Right lung (tissue), 5 donors: ENCODE results near the gene LRP1. TPM values are rescaled to one million over a fixed set of nuclear protein-coding genes. Genes with fewer than 3 reads are reported as not detected.

Experiments used
- DNase-seq, 2 donors: peaks; one replicate each; pipeline ENCODE4 v3.0.0-alpha.2; 2013
- polyA plus RNA-seq, 5 donors: library from polyadenylated mRNA; unstranded; fragments of 120-200 nt; gene quantifications; one replicate each; pipeline versions ENCODE4 v1.2.1 to v1.2.3, GENCODE V29; 2013; ENCODE audit warnings: inconsistent platforms in 1 of 5, low replicate concordance in 1 of 5; ENCODE audit not compliant: insufficient read length in 5 of 5, insufficient read depth in 1 of 5

LRP1 gene
- polyA plus RNA-seq, 5 donors: 83.7 to 168 (median 101) TPM

DNA sequence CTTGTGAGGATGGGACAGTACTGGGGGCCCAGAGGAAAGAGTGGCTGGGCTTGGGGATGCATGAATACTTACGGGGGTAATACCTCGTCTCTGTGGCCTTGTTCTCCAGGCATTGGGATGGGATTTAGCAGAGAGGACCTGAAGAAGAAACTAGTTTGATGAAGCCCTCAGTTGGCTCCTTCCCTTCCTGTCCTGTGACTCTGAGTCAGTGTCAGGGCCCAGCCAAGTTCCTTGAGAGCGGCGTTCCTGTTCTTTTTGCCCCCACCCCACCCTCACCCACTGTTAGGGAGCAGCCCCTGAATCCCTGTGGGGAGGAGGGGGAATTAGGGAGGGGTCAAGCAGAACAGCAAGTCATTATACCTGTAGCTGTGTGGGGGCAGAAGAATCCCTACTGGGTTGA, 24.4 kb downstream of the LRP1 start:
- DNase-seq: no peak

DNA sequence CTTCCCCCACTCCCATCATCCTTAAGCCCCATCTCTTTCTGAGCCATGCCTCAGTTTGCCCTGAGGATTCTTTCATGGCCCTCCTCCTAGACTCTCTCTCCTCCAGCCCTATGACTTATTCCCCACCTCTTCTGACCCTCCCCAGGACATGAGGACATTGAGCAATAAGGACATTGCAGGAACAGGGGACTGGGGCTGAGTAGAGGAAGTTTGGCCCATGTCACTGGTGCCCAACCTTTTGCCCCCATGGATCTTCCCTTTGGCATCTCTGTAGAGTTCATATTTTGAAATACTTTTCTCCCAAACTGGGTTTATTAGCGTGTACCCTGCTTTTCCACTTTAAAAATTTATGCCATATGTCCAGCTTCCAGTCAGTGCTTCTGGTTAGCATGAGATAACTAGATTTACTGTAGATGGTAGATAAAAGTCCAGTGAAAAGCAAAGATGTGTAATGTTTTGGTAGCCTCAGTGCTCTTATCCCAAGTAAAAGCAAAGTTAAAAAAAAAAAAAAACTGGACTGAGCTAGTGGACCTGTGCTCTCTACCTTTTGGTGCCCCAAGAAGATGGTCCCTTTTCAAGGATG, 25.2 kb downstream of the LRP1 start:
- DNase-seq: no peak

DNA sequence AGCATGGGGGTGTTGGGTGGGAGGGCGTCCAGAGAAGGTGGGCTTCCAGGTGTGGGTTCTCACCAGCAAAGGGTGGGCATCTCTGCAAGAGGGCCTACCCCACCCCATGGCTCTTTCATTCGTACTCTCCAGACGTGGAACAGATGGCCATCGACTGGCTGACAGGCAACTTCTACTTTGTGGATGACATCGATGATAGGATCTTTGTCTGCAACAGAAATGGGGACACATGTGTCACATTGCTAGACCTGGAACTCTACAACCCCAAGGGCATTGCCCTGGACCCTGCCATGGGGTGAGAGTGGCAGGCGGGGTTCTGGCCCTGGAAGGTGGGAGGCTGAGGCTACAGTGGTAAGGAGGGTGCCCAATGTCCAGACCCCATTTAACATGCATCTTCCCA, 25.8 kb downstream of the LRP1 start:
- DNase-seq: no peak

DNA sequence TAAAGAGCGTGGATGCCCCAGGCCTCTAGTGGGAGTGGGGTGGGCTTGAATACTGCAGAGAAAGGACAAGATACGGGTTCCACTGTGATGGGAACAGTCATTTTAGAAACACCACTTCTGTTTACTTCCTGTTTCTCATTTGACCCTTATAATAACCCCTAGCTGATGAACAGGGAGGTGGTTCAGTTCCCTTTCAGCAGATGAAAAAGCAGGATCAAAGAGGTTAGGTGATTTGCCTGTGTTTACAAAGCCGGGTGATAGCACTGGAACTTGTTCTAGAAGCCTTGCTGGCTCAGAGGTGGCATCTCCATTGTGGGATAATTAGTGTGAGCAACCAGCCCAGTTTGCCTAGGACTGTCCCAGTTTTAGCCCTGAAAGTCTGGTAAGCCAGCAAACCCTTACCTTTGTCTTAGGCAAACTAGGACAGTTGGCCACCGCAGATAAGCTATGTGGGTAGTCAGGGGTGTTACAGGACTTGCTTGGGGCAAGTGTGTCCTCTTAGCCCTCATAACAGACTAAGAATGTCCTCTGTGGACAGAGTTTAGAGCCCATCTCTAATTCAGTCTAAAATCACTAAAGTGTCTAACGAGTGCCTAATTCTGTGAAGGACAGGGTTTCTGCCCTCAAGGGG, 26.6 kb downstream of the LRP1 start:
- no peak for DNase-seq

DNA sequence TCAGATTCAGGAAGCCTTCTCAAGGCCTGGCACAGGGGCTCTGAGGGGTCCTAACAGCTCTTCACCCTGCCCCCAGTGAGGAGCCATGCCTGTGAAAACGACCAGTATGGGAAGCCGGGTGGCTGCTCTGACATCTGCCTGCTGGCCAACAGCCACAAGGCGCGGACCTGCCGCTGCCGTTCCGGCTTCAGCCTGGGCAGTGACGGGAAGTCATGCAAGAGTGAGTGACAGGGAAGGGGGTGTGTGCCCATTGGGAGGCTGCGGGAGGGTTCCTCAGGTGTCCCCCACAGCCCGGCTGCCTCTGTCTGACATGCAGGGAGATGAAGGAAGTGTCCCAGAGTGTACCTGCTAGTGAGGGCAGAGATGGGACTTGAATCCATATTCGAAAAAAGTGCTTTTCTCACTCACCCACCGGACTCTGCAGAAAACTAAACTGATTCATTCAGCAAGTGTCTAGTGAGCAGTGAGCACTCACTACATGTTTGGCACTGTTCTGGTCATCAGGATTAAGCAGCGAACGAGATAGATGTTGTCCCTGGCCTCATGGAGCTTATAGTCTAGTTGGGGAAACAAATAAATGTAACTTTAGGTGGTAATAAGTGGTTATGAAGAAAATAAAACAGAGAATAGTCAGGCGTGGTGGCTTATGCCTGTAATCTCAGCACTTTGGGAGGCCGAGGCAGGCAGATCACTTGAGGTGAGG, 28.6 kb downstream of the LRP1 start:
- no peak for DNase-seq

DNA sequence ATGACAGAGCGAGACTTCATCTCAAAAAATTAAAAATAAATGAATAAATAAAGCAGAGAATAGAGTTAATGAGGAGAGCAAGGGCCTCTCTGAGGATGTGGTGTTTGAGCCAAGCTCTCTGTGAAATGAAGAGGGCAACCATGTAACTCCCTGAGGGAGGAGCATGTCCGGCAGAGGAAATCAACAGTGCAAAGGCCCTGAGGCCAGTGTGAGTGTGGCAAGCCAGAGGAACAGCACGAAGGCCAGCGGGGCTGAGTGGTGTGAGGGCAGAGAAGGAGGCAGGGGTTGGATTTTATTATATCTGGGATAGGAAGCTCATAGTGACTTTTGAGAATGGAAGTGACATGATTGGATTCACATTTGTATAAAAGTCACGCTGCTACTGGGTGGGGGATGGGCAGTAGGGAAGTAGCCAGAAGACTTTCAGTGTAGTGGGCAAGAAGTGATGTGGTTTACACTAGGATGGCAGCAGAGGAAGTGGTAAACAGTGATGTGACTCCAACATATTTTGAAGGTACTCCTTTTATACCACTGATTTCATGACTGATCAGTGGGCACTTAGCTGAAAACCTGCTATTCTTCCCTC, 29.4 kb downstream of the LRP1 start:
- DNase-seq: no peak

DNA sequence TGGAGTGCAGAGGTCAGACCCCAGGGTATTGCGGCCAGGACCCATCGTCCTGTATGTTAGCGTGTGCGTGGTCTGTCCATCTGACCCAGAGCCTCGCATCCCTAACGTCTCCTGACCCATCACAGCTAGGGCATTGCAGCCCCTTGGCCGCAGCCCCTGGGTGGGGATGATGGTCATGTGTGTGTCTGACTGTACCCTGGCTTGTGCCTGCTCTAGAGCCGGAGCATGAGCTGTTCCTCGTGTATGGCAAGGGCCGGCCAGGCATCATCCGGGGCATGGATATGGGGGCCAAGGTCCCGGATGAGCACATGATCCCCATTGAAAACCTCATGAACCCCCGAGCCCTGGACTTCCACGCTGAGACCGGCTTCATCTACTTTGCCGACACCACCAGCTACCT, 29.9 kb downstream of the LRP1 start:
- no peak for DNase-seq

DNA sequence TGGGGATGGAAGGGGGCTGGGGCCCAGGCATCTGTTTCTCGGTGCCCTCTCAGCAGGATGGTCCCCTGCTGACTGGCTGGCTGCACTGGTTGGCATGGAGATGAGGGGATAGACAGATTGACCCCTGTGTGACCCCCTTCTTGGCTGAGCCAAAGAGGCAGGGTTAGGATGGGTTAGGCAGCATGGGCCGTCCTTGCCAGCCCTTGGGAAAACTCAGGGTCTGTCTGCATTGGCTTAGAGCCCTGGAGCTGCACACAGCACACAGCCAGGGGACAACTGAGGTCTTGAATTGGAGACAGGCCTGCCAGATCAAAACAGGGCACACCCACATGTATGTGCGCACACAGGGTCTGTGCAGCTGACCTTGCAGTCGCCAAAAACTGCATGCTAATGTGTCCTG, 30.4 kb downstream of the LRP1 start:
- DNase-seq: no peak

DNA sequence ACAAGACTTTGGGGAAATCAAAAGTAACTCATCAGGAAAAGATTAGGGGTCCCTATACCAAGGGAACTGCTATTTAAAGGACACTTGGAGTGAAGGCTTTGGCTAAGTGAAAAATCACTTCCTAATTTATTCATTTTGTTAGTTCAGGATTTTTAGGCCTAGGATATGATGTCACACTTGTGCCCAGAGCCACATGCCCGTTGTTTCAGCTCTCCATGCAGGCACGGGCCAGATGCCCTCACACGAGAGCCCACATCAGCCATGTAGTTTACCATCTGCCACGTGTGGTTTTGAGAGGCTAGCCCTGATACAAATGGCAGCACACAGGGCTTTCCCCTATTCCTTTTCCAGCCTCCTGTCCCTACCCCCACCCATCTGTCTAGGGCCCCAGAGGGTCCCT, 31.0 kb downstream of the LRP1 start:
- DNase-seq: no peak

DNA sequence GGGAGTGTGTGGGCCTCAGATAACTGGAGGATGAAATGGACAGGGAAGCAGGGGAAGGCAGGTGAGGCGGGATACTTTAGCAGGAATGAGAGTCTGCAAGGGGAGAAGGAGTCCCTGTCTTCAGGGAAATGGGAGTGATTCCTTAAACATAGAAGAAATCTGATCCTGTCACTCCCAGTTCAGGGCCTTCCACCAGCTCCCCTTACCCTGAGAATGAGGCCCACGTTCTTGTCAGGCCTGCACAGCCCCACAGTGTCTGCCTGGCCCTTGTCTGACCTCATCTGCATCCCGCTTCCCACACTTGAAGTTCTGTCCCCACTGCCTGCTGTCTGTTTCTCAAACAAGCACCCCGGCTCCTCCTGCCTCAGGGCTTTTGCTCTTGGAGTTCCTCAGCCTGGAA, 31.8 kb downstream of the LRP1 start:
- no peak for DNase-seq

DNA sequence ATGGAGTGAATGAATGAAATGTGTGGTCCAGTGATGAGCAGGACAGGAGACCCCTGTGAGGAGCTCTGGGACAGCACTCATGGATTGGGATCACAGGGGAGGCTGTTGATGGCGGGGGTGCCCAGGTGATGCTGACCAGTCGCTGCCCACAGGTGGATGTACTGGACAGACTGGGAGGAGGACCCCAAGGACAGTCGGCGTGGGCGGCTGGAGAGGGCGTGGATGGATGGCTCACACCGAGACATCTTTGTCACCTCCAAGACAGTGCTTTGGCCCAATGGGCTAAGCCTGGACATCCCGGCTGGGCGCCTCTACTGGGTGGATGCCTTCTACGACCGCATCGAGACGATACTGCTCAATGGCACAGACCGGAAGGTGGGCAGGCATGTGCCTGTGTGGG, 32.5 kb downstream of the LRP1 start:
- DNase-seq: no peak

DNA sequence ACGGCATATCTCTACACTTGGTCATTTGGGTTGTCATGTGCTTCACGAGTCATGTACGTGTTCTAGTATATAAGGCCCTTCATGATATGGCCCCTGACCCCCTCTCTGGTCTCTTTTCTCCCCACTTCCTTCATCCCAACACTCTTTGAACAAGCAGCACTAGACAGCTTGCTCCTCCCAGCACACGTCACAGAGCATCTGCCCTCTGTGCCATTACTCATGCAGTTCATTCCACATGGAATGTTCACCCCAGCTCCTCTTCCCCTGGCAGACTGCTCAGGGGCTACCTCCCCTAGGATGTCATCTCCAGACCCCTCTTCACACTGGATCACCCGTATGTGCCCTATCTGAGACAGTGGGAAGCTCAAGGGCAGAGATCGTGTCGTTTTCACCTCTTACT, 33.2 kb downstream of the LRP1 start:
- DNase-seq: no peak

DNA sequence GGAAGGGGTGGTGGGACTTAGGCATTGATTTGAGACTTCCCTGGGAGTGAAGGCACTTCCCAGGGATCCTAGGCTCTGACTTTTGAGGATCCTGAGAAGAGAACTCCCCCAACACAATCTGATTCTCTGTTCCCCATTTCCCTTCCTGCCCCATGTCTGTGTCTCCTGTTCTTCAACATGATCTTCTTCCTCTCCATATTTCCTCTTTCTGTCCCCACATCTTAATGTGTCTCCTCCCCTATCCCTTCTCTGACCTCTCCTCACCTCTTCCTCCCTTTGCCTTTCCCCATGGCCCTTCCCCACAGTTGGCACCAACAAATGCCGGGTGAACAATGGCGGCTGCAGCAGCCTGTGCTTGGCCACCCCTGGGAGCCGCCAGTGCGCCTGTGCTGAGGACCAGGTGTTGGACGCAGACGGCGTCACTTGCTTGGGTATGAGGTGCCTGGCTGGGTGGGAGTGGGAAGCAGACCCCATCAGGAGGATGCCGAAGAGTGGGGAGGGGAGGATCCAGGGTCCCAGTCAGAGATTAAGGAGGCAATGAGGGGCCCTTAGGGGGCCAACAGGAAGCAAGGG, 34.4 kb downstream of the LRP1 start:
- DNase-seq: no peak

DNA sequence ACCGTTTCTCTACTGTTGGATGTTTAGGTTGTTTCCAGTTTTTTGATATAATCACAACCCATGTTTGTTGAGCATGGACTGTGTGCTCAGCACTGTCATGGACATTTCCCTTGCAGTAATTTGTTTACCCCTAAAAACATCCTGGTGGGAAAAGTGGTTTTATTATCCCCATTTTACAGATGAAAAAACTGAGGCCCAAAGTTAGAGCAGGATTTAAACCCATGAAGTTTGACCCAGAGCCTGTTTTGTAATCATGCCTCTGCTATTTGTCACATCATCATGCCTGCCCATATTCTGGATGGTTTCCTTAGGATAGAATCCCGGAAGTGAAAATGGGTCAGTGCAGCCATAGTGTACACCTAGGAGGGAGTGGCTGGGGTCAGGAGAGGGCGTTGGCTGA, 36.2 kb downstream of the LRP1 start:
- DNase-seq: no peak

DNA sequence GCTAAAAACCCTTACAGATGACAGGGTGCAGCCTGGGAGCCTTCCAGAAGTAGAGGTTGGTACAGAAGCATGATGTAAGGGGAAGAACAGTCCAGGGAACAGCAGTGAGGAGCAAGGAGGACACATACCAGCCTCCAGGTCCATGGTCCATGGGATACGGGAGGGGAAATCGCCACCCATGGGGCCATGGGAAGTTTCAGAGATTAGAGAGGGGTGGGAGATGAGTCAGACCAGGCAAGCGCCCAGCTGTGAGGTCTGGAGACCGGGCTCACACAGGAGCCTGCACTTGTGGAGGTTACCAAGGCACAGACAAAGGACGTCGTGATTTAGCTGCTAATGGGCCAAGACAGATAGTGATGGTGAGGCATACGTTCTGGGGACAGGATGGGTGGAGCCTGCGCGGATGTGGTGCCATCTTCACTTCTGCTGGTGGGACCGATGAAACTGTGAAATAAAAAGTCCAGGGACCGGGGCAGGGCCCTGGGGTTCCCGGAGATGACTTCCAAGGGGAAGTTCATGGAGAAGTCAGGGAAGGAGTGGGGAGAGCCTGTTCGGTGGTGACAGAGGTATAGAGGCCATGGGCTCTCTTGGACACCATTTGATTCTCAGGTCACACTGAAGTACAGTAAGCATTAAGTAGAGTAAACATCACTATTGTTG, 36.8 kb downstream of the LRP1 start:
- DNase-seq: no peak

DNA sequence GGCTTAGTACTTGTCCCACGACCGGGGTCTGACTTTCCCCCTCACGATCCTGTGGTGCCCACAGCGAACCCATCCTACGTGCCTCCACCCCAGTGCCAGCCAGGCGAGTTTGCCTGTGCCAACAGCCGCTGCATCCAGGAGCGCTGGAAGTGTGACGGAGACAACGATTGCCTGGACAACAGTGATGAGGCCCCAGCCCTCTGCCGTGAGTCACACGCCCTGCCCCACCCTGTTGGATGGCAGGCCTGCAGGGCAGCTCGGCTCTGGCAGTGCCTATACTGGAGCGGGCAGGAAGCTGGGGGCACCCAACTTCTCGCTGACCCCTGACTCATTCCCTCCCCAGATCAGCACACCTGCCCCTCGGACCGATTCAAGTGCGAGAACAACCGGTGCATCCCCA, 37.5 kb downstream of the LRP1 start:
- DNase-seq: no peak

DNA sequence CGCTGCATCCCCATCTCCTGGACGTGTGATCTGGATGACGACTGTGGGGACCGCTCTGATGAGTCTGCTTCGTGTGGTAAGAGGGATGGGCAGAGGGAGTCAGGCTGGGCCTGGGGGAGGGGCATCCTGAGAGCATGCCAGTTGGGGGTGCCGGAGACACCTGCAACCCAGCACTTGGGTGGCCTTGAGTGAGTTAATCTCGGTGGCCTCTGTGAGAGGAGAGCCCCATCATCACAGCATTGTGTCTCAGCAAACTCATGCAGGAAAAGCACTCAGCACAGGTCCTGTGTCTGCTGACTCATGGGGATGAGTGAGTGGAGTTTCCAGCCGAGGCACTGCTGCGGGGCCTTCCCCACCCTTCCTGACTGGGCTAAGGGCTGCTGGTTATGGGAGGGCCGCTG, 38.7 kb downstream of the LRP1 start:
- no peak for DNase-seq

DNA sequence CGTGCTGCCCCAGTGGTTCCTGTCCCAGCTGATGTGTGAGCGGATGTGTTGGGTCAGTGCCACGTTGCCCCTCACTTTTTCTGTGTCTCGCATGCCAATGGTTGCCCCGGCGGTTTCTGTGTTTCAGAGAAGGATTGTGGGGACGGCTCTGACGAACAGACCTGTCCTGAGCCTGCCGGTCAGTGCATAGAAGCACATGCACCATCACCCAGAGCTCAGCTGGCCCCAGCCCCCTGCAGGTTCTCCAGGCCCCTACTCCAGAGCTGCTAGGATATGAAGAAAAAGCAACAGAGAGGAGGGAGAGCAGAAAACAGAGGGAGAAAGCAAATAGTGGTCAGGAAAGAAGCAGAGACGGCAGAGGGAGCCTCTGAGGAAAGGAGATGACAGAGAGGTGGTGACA, 39.8 kb downstream of the LRP1 start:
- DNase-seq: no peak

DNA sequence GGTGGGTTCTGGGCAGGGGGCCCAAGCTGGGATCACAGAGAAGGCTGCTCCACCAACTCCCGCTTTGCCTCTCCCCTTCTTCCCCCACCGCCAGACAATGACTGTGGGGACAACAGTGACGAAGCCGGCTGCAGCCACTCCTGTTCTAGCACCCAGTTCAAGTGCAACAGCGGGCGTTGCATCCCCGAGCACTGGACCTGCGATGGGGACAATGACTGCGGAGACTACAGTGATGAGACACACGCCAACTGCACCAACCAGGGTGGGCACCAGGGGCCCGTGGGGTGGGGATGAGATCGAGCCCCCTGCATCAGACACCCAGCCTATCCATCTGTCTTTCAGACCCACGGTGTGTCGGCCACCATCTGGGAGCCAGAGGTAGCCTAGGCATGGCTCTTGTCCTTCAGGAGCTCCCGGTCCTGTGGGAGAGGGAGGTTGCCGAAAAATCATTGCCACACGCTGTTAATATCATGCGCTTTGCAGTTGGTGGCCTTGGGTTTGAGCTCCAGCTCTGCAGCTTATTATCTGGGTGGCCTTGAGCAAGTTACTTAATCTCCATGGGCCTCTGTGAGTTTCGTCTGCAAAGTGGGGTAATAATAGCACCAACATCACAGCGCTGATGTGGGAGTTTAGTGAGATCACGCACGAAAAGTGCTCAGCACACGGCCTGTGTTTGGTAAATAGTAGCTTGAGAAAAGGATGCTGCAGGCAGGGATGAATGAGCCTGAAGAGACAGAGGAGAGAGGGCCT, 40.9 kb downstream of the LRP1 start:
- no peak for DNase-seq

DNA sequence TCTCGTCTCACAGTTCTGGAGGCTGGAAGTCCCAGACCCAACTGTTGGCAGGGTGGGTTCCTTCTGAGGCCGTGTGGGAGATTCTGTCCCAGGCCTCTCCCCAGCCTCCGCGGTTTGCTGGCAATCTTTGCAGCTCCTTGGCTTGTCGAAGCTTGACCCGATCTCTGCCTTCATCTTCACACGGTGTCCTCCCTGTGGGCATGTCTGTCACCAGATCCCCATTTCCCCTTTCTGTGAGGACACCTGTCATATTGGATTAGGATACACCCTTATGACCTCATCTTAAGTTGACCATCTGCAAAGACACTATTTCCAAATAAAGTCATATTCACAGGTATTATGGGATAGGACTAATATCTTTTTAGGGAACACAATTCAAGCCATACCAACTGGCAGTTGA, 41.7 kb downstream of the LRP1 start:
- no peak for DNase-seq

DNA sequence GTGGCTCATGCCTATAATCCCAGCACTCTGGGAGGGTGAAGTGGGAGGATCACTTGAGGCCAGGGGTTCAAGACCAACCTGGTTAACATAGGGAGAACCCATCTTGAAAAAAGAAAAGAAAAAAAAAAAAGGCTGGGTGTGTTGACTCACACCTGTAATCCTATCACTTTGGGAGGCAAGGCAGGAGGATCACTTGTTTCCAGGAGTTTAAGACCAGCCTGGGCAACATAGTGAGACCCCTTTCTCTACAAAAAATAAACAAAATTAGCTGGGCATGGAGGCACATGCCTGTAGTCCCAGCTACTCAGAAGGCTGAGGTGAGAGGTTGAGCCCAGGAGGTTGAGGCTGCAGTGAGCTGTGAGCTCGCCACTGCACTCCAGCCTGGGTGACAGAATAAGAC, 42.1 kb downstream of the LRP1 start:
- no peak for DNase-seq

DNA sequence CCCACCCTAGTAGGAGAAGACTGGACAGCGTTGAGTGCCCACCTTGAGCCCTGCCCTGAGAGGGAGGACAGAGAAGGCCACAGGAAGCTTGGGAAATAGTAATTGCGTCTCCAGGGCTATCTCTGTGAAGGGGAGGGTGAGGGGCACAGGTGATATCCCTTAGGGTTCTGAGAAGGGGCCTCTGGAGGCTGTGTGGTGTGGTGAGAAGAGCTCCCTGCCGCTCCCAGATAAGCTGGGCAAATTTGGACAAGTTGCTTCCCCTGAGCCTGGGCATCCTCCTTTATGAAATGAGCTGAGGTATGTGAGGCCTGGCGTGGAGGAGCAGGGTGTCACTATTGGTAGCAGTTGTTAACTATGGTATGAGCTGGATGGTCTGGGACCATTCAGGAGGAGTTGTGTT, 42.6 kb downstream of the LRP1 start:
- no peak for DNase-seq
